GM19397 (cell line): ENCODE data around the gene PGC.

Source experiments
- ATAC-seq: cut with Tn5 transposase; IDR thresholded peaks from one replicate; pipeline ENCODE4 v1.9.1; 2021; ENCODE audit warnings: mild to moderate bottlenecking, moderate library complexity; ENCODE audit not compliant: unreplicated experiment

The PGC gene

GRCh38 chr6:41732591-41733359 is 14.4 kb downstream of the PGC start:
- ATAC-seq, result peak; percentile 30

GRCh38 chr6:41732149-41732548 is 15.0 kb downstream of the PGC start:
- ATAC-seq, result no peak

GRCh38 chr6:41731561-41732086 is 15.6 kb downstream of the PGC start:
- ATAC-seq, result no peak

GRCh38 chr6:41730531-41731436 is 16.4 kb downstream of the PGC start:
- ATAC-seq, result no peak

- ATAC-seq, result no peak
These were observed 17.6 kb downstream of the PGC start for GRCh38 chr6:41729624-41730023.

- ATAC-seq, result no peak
These were observed 18.2 kb downstream of the PGC start for GRCh38 chr6:41728954-41729353.

GRCh38 chr6:41728073-41728936 is 18.9 kb downstream of the PGC start:
- no peak for ATAC-seq

GRCh38 chr6:41727705-41728072 is 19.5 kb downstream of the PGC start:
- ATAC-seq, result no peak

- no peak for ATAC-seq
These were observed 20.3 kb downstream of the PGC start for GRCh38 chr6:41726876-41727275.

- ATAC-seq, result no peak
These were observed 22.4 kb downstream of the PGC start for GRCh38 chr6:41724586-41725501.

- ATAC-seq, result no peak
These were observed 23.0 kb downstream of the PGC start for GRCh38 chr6:41724228-41724580.

GRCh38 chr6:41723530-41724227 is 23.5 kb downstream of the PGC start:
- peak; percentile 63 for ATAC-seq

- no peak for ATAC-seq
These were observed 24.1 kb downstream of the PGC start for GRCh38 chr6:41722969-41723529.

- no peak for ATAC-seq
These were observed 25.8 kb downstream of the PGC start for GRCh38 chr6:41721414-41721813.

GRCh38 chr6:41720783-41721182 is 26.4 kb downstream of the PGC start:
- no peak for ATAC-seq

- no peak for ATAC-seq
These were observed 27.0 kb downstream of the PGC start for GRCh38 chr6:41720262-41720620.

GRCh38 chr6:41719436-41720261 is 27.5 kb downstream of the PGC start:
- ATAC-seq, result no peak

GRCh38 chr6:41718828-41719227 is 28.4 kb downstream of the PGC start:
- ATAC-seq, result no peak
